Stomach smooth muscle (tissue), 2 donors: ENCODE data around the gene SEC16B.

Experiments
- H3K27ac ChIP-seq: one replicate; pipeline ENCODE4 v1.7.0; 2013; ENCODE audit warnings: mild to moderate bottlenecking, low read length, inconsistent platforms
- H3K27me3 ChIP-seq, 2 donors: one replicate each; pipeline ENCODE4 v1.7.0; 2013; ENCODE audit warnings: low read length in 2 of 2; ENCODE audit not compliant: insufficient read depth in 2 of 2, control insufficient read depth in 1 of 2
- H3K36me3 ChIP-seq, 2 donors: one replicate each; pipeline ENCODE4 v1.7.0; 2013; ENCODE audit warnings: low read length in 2 of 2; ENCODE audit not compliant: control insufficient read depth in 2 of 2, insufficient read depth in 2 of 2
- H3K4me1 ChIP-seq: one replicate; pipeline ENCODE4 v1.7.0; 2013; ENCODE audit warnings: low read length; ENCODE audit not compliant: control insufficient read depth, insufficient read depth
- H3K4me3 ChIP-seq, 2 donors: one replicate each; pipeline ENCODE4 v1.7.0; 2013; ENCODE audit warnings: low read length in 2 of 2
- H3K9ac ChIP-seq, 2 donors: one replicate each; pipeline ENCODE4 v1.7.0; 2013; ENCODE audit warnings: low read length in 2 of 2, mild to moderate bottlenecking in 1 of 2
- H3K9me3 ChIP-seq, 2 donors: one replicate each; pipeline ENCODE4 v1.7.0; 2013; ENCODE audit warnings: low read length in 2 of 2; ENCODE audit not compliant: control insufficient read depth in 2 of 2
- donor health status: healthy.
- donor health status: Pancreatic carcinoma.

Gene SEC16B, protein sequence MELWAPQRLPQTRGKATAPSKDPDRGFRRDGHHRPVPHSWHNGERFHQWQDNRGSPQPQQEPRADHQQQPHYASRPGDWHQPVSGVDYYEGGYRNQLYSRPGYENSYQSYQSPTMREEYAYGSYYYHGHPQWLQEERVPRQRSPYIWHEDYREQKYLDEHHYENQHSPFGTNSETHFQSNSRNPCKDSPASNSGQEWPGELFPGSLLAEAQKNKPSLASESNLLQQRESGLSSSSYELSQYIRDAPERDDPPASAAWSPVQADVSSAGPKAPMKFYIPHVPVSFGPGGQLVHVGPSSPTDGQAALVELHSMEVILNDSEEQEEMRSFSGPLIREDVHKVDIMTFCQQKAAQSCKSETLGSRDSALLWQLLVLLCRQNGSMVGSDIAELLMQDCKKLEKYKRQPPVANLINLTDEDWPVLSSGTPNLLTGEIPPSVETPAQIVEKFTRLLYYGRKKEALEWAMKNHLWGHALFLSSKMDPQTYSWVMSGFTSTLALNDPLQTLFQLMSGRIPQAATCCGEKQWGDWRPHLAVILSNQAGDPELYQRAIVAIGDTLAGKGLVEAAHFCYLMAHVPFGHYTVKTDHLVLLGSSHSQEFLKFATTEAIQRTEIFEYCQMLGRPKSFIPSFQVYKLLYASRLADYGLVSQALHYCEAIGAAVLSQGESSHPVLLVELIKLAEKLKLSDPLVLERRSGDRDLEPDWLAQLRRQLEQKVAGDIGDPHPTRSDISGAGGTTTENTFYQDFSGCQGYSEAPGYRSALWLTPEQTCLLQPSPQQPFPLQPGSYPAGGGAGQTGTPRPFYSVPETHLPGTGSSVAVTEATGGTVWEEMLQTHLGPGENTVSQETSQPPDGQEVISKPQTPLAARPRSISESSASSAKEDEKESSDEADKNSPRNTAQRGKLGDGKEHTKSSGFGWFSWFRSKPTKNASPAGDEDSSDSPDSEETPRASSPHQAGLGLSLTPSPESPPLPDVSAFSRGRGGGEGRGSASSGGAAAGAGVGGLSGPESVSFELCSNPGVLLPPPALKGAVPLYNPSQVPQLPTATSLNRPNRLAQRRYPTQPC

DNA sequence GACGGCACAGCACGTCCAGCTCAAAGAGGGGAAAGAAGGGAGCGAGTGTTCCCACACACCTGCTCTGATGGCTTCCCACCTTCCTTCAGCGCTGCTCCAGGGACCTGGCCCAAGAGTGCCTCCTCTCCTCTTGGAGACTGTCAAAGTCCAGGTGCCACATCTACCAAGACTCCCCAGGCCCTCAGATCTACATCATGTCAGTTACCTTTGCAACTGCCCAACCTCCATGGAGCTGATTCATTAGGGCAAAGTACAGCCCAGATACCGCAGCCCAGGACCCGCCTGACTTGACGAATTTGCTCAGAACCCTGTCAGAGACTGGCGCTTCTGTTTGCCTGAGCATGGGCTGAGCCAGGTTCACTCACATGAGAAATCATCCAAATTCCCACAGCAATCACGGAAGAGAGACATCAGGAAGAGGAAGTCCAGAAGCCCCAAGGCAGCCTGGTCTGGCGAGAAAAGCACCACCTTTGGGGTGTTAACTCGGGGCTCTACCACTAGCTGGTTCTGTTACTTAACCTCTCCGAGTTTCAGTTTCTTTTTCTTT is at the start of gene SEC16B:
Gene SEC16B (minus strand): TSS at position 234 of the 547 bp plus-strand sequence. CDS start 2,077 bp downstream, outside the sequence.
- no peaks in the 10 kb centered on the region for H3K27me3 ChIP-seq
- no peak within 1 kb of the TSS for H3K27ac ChIP-seq
- no peak within 1 kb of the TSS for H3K9ac ChIP-seq
- no peaks in the 10 kb centered on the region for H3K4me1 ChIP-seq
- no peak within 1 kb of the TSS for H3K4me3 ChIP-seq
- peaks cover 0 to 2% of the 10 kb centered on the region in 2 donors for H3K9me3 ChIP-seq
- H3K36me3 ChIP-seq, result peaks cover 2 to 4% of the 10 kb centered on the region in 2 donors

DNA sequence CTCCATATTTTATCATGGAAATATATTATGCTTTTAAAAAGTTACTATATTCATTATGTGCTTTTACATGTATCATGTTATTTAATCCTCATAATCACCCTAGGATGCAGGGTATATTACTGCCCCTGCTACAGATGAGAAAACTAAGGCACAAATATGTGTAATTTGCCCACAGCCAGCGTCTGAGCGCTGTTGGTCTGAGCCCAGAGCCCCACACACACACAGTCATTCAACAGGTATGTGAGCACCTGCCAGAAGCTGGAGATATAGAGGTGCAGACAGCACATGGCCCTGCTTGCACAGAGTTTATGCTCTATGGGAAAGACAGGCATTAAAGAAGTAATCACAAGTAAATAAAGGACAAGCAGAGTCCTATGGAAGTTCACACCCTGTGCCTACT is 49.8 kb upstream of the SEC16B start:
- Histone ChIP-seq H3K9ac (no peak overlapping the region), H3K27me3 (no peaks in the 10 kb centered on the region), H3K4me3 (no peak overlapping the region), H3K4me1 (no peaks in the 10 kb centered on the region), H3K36me3 (peaks cover 6 to 17% of the 10 kb centered on the region in 2 donors), H3K9me3 (no peaks in the 10 kb centered on the region), H3K27ac (no peak overlapping the region)

DNA sequence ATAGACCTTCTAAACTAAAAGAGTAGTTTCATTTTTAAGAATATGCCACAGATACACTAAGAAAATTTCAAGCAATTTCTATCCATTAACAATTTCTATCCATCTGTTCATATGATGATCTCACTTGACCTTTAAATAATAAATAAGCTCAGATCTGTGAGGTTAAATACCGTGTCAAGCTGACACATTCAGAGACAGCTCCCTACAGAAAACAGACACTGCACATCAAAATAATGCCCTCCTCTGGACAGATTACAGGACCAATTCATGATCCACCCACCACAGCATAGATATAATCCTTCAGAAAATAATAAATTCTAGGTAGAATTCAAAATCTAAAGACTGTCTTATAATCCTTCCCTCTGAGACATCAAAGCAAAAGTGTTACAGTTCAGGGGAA is 49.4 kb upstream of the SEC16B start:
- H3K9me3 ChIP-seq, result no peaks in the 10 kb centered on the region
- no peaks in the 10 kb centered on the region for H3K27me3 ChIP-seq
- no peak overlapping the region for H3K4me3 ChIP-seq
- no peak overlapping the region for H3K27ac ChIP-seq
- no peak overlapping the region for H3K9ac ChIP-seq
- no peaks in the 10 kb centered on the region for H3K4me1 ChIP-seq
- peaks cover 4 to 17% of the 10 kb centered on the region in 2 donors for H3K36me3 ChIP-seq

DNA sequence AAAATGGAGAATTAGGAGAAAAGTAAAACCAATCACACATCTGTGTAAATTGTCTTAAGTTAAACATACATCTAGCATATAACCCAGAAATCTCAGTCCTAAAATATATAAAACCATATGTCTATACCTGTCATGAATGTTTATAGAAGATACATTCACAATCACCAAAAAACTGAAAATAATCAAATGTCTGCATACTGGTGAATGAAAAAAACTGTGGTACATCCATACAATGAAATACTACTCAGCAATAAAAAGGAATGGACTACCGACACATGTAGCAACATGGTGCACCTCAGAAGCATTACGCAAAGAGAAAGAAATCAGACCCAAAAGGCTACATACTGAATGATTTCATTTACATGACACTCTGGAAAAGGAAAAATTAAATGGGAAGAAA is 47.7 kb upstream of the SEC16B start:
- no peak overlapping the region for H3K9ac ChIP-seq
- H3K36me3 ChIP-seq, result peaks cover 3 to 17% of the 10 kb centered on the region in 2 donors
- no peak overlapping the region for H3K27ac ChIP-seq
- H3K4me3 ChIP-seq, result no peak overlapping the region
- H3K4me1 ChIP-seq, result no peaks in the 10 kb centered on the region
- H3K9me3 ChIP-seq, result no peaks in the 10 kb centered on the region
- no peaks in the 10 kb centered on the region for H3K27me3 ChIP-seq

DNA sequence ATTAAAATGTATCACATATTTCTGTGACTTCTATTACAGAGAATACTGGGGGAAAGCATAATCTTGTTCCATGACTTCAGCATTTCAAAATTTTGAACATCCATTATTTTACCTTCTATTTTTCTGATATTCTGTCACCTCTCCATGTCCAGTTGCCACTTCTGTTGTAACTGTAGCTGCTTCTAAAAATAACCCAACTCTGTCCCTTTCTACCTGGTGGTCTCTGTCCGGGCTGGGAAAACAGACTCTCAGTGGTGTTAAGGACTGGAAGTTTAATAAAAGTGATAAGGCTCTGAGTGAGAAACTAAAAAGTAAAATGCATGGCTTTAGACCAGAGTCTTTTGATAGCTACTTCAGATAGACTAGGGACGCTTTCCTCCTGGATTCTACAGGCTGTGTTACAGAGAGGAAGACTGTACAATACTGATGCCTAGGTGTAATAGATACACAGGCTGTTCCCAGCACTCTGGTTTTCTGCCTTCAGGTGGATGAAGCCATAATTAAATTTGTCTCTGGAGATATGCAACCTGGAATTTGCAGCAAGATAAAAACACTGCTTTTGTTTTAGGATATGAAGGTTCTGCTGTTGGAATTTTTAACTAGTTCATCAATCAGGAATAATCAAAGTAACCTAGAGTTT is 42.1 kb upstream of the SEC16B start:
- H3K36me3 ChIP-seq, result peaks cover 1 to 5% of the 10 kb centered on the region in 2 donors
- H3K27ac ChIP-seq, result no peak overlapping the region
- H3K27me3 ChIP-seq, result no peaks in the 10 kb centered on the region
- H3K4me1 ChIP-seq, result no peaks in the 10 kb centered on the region
- H3K4me3 ChIP-seq, result no peak overlapping the region
- no peaks in the 10 kb centered on the region for H3K9me3 ChIP-seq
- no peak overlapping the region for H3K9ac ChIP-seq

DNA sequence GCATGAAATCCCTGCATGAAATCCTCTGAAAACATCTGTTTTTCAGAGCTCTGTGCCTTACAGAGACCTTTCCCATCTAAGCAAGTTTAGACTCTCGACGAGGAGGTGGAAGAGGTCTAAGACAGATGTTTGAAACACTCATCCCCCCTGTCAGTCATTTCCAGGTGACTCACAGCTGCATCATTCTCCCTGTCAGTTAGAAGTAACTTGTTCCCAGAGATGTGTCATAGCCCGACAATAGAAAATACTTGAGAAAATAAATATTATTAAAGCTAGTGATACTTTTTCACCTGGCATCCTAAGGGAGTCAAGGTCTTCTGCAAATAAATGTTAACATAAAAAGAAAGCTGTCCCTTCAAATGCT is 41.6 kb upstream of the SEC16B start:
- Histone ChIP-seq H3K27me3 (no peaks in the 10 kb centered on the region), H3K9ac (no peak overlapping the region), H3K27ac (no peak overlapping the region), H3K4me3 (no peak overlapping the region), H3K4me1 (no peaks in the 10 kb centered on the region), H3K9me3 (no peaks in the 10 kb centered on the region), H3K36me3 (peaks cover 0 to 5% of the 10 kb centered on the region in 2 donors)

DNA sequence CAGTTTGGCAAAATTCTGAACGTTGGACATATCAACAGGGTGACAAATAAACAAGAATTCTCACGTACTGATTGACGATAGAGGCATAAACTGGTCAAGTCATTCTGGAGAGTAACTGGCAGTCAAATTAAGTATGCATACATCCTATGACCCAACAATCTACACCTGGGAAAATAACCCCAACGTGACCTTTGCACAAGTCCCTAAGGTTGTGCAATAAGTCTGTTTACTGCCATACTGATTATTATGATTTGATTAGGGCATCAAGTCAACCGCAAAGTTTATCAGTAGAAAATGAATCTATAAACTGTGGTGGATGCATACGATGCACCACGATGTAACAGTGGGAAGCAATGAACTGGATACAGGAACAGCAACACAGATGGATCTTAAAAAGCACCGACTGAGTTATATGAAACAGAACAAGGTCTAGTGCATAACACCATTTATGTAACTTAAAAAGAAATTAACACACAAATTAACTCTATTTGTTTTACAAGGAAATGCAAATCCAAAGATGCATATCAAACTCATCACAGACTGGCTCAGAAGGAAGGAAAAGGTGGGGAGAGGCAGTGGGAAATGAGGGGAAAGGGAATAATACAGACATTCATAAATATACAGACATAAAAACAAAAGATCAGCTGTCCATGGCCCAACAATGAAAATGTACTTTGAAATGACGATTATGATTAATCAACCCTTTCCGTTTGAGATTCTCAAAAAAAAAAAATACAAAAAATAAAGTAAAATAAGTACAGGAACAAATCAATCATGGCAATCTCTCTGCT is 41.0 kb upstream of the SEC16B start:
- Histone ChIP-seq H3K27ac (no peak overlapping the region), H3K4me3 (no peak overlapping the region), H3K36me3 (peaks cover 0 to 5% of the 10 kb centered on the region in 2 donors), H3K9ac (no peak overlapping the region), H3K27me3 (no peaks in the 10 kb centered on the region), H3K9me3 (no peaks in the 10 kb centered on the region), H3K4me1 (no peaks in the 10 kb centered on the region)

DNA sequence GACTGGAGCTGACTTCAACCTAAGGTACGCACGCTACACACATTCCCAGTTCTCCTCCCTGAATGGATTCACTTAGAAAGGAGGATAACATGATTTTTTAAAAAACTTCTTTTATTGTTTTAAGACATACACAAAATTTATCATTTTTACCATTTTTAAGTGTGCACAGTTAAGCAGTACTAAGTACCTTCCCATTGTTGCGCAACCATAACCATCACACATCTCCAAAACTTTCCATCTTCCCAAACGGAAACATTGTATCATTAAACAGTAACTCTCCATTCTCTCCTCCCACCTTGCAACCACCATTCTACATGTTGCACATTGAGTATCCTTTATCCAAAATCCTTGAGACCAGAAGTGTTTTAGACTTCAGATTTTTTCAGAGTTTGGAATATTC is 36.2 kb upstream of the SEC16B start:
- Histone ChIP-seq H3K9me3 (no peaks in the 10 kb centered on the region), H3K27ac (no peak overlapping the region), H3K9ac (no peak overlapping the region), H3K27me3 (no peaks in the 10 kb centered on the region), H3K36me3 (peaks cover 0 to 5% of the 10 kb centered on the region in 2 donors), H3K4me3 (no peak overlapping the region), H3K4me1 (no peaks in the 10 kb centered on the region)

DNA sequence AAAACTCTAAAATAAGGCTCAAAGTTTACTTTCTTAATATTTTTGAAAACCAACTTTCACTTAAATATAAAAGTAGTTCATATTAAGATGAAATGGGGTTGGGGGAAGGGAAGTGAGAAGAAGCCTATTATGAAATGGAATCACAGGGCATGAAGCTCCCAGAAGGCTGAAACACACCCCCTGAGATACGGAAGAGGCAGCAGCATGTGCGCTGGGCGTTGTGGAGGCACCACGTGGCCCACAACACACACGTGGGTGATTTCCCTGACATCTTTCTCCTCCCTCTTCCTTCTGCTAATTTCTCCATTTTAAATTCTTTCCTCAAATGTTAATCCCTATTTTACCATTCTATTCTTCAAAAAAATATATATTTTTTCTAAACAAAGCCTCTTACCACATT is 35.6 kb upstream of the SEC16B start:
- H3K27ac ChIP-seq, result no peak overlapping the region
- no peaks in the 10 kb centered on the region for H3K27me3 ChIP-seq
- H3K4me1 ChIP-seq, result no peaks in the 10 kb centered on the region
- peaks cover 0 to 5% of the 10 kb centered on the region in 2 donors for H3K36me3 ChIP-seq
- H3K9me3 ChIP-seq, result no peaks in the 10 kb centered on the region
- no peak overlapping the region for H3K9ac ChIP-seq
- no peak overlapping the region for H3K4me3 ChIP-seq
